LNCaP clone FGC (cell line): Measurements from ENCODE around the gene NAXE.
A peak's percentile ranks its signal among the peaks of the same experiment; 100 is the strongest.

Experiments used
- DNase-seq: peaks from one replicate; pipeline ENCODE4 v3.0.0-alpha.2; 2011; ENCODE audit warnings: low read depth
- H3K4me3 ChIP-seq: 2 replicates; pipeline ENCODE4 v1.5.1; 2011; ENCODE audit warnings: mild to moderate bottlenecking, low read depth, low read length, control low read depth
- TF ChIP-seq, protein P1 (sequence below): IDR thresholded peaks from 2 replicates; pipeline ENCODE4 v1.5.1; 2012; ENCODE audit warnings: mild to moderate bottlenecking; ENCODE audit not compliant: control insufficient read depth, insufficient read depth; ENCODE audit errors: extremely low read depth

Gene NAXE

DNA sequence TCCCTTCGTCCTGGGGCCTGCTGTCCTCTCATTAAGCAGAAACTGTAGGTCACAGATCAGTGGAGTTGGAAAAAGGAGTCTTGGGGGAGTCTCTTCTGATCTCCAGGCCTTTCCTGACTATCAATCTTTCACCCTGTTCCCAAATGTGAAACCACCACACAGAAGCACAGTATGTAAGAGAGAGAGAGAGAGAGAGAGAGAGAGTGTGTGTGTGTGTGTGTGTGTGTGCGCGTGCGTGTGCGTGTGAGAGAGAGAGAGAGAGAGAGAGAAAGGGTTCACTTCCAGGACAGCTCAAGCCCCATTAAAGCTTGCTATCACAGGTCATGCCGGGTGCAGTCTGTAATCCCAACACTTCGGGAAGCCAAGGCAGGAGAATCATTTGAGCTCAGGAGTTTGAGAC, 13.5 kb upstream of the NAXE start:
- no peak for DNase-seq
- TF ChIP-seq, protein P1, sequence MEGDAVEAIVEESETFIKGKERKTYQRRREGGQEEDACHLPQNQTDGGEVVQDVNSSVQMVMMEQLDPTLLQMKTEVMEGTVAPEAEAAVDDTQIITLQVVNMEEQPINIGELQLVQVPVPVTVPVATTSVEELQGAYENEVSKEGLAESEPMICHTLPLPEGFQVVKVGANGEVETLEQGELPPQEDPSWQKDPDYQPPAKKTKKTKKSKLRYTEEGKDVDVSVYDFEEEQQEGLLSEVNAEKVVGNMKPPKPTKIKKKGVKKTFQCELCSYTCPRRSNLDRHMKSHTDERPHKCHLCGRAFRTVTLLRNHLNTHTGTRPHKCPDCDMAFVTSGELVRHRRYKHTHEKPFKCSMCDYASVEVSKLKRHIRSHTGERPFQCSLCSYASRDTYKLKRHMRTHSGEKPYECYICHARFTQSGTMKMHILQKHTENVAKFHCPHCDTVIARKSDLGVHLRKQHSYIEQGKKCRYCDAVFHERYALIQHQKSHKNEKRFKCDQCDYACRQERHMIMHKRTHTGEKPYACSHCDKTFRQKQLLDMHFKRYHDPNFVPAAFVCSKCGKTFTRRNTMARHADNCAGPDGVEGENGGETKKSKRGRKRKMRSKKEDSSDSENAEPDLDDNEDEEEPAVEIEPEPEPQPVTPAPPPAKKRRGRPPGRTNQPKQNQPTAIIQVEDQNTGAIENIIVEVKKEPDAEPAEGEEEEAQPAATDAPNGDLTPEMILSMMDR = no peak

DNA sequence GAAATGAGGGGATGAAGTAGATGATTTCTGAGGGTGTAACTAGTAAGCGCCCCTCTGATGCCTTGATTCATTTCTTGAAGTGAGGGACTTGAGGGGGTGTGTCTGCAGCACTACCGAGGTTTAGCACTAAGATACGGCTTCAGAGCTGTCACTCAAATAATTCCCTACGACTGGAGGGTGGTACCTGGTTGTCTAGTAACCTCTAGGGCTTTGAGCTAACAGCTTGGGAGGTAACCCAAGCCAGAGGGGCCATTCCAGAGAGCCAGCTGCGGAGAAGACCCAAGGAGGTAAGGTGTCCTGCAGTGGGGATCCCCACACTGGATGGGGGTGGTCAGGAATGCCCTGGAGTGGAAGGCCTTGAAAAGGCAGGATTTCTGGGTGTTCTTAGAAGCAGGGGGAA, 12.1 kb upstream of the NAXE start, which contains the start of gene TTC24:
TSS of gene TTC24 (plus strand) at position 252 of the 400 bp plus-strand sequence. CDS start 1,642 bp downstream, outside the sequence.
- TF ChIP-seq, protein P1 = no peak
- no peak within 1 kb of the TSS for H3K4me3 ChIP-seq
- DNase-seq = no peak

More for the DNA sequence above, 13.5 kb upstream of the NAXE start:
- no peak overlapping the region for H3K4me3 ChIP-seq

DNA sequence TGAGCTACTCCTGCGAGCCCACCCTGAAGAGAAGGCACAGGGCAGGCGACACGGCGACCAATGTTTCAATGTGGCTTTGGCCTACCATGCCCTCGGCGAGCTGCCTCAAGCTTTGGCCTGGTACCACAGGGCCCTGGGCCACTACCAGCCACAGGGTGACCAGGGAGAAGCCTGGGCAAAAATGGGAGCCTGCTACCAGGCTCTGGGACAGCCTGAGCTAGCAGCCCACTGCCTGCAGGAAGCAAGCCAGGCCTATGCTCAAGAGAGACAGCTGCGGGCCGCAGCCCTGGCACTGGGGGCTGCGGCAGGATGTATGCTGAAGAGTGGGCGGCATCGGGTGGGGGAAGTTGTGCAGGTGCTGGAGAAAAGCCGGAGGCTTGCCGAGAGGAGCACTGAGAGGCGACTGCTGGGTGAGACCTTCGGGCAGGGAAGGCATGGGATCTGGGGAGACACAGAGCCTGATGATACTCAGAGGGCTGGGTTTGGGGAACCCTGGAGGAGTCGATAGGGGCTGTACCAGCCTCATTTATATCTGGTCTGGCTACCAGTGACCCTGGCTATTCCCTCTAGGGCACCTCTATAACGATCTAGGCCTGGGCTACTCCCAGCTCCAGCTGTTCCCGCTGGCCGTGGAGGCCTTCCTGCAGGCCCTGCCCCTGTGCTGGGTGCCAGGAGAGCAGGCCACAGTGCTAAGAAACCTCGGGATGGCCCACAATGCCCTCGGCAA, 9.8 kb upstream of the NAXE start:
- H3K4me3 ChIP-seq = no peak overlapping the region
- DNase-seq = no peak

DNA sequence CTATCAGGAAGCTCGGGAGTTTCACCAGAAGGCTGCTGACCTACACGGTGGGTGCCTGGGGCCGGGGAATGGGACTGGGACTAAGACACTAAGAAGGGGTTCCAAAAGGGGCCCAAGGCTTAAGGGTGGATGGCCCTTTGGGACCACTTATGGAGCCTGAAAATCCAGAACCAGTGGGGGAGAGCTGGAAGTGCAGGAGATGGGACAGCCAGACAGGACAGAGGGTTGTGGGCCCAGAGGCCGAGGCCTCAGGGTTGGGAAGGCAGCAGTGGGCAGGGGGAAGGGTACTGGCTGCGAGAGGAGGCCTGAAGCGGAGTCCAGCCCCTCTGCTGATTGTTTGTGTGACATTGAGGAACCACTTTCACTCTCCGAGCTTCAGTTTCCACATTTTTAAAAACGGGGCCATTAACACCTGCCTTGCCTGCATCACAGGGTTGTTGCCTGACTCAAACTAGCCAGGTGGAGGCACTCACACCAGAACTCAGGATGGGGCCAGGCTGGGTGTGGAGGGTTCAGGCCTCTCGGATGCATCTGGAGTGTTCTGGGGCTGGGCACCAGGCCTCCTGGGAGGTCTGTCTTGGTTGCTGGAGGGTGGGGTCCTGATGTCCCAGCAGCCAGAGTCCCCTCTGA, 9.1 kb upstream of the NAXE start:
- no peak for DNase-seq
- TF ChIP-seq, protein P1 = no peak
- H3K4me3 ChIP-seq = no peak overlapping the region

More for the DNA sequence above, 9.8 kb upstream of the NAXE start:
- TF ChIP-seq, protein P1 = no peak

DNA sequence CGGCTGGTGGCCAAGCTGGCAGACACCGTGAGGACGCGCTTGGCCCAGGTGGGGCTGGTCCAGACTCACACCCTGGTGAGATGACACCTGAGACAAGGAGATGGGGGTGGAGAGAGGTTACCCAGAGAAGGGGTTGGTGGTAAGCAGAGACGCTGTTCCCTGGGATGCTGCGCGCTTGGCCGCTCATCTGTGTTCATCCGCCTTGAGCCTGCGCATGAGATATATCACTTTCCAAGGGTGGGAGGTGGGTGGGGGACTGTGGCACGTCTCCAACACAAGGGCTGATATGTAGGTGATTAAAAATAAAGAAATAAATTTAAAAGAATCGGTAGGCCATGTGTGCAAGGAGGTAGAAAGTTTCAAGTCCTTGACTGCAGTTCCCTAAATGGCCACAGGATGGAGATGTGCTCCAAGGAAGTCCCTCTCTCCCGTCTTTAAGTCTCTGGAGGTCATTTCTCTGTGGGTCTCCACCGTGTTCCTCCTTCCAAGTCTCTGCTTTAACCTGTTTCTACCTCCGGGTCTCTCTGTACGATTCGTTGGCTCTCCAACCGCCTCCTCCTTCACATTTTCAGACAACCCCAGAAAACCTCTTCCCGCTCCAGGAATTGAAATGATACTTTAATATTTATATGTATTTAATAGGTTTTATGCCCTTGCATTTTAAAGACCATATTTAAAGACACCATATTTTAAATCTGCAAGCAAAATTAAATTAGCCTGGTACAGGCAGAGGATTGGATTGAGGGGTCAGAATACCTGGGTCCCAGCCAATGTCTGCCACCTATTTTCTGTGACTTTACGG, 7.6 kb upstream of the NAXE start:
- no peak overlapping the region for H3K4me3 ChIP-seq
- peak; percentile 69 for DNase-seq

DNA sequence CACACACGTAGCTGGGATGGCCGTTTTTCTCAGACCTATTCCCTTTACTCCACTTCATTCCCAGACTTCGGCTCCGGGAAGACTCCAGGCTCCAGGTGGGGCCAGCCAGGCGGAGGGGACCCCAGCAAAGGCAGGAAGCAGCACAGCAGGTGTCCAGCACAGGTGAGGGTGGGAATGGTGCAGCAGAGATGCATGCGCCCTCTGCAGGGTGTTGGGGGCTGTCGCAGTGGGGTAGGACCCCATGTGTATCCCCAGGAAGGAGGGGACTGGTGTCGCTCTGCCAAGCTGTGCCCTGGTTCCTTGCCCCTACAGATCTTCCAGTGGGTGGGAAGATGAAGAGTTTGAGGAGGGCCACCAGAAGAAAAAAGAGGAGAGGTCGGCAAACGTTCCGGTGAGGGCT, 6.8 kb upstream of the NAXE start:
- no peak for DNase-seq
- H3K4me3 ChIP-seq = no peak overlapping the region
- TF ChIP-seq, protein P1 = peak; percentile 4; the same call in 1 of the 2 replicates

More for the DNA sequence above, 7.6 kb upstream of the NAXE start:
- TF ChIP-seq, protein P1 = peak; percentile 81
